GM12892 (cell line): ENCODE measurements around the gene SPRR1A.

Experiments used
- POLR2A ChIP-seq: IDR thresholded peaks from 2 replicates; pipeline ENCODE4 v1.6.1; 2011; ENCODE audit warnings: low read depth, low read length, control low read depth
- POLR2AphosphoS5 ChIP-seq: IDR thresholded peaks from 2 replicates; pipeline ENCODE4 v1.6.1; 2011; ENCODE audit warnings: low read depth, low read length, control low read depth
- TAF1 ChIP-seq: IDR thresholded peaks from 2 replicates; pipeline ENCODE4 v1.6.1; 2011; ENCODE audit warnings: low read depth, mild to moderate bottlenecking, control low read depth, low read length, borderline replicate concordance

- TF ChIP-seq TAF1 = no peak
- TF ChIP-seq POLR2A = no peak
- no peak for TF ChIP-seq POLR2AphosphoS5
Observed at GRCh38 chr1:152998476-152998875, 14.6 kb downstream of the SPRR1A start.
